Measurements from ENCODE around the gene THRSP.
"Not testable (repeated sequence)": the region's sequence is repeated elsewhere in the genome, so short reads cannot be mapped to it uniquely, and the experiment has no call there.

Gene THRSP

DNA sequence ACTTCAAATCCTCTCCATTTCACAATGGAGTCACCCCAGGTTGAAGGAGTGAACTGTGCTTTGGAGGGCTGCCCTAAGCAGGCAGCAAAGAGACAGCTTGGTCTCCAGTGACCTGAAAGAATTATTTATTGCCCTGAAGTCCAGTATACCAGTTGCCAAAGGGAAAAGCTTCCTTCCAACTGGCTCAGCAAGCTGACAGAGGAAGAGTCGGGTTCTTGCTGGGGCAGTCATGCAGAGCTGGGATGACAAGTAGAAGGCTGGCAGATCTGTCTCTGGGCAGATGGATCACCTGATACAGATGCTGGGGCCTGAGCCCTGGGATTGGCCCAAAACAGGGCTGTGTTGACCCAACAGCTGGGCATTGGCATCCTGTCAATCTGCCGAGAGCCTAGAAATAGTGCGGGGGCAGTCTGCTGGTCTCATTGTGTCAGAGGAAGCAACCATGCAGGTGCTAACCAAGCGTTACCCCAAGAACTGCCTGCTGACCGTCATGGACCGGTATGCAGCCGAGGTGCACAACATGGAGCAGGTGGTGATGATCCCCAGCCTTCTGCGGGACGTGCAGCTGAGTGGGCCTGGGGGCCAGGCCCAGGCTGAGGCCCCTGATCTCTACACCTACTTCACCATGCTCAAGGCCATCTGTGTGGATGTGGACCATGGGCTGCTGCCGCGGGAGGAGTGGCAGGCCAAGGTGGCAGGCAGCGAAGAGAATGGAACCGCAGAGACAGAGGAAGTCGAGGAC is at the start of gene THRSP:
TSS of gene THRSP (plus strand) at position 422 of the 742 bp plus-strand sequence. CDS start at position 443, 21 bp downstream.
- DNase-seq (ENCODE audit: low read depth in 2 of 2, low spot score in 1 of 2): no peak

DNA sequence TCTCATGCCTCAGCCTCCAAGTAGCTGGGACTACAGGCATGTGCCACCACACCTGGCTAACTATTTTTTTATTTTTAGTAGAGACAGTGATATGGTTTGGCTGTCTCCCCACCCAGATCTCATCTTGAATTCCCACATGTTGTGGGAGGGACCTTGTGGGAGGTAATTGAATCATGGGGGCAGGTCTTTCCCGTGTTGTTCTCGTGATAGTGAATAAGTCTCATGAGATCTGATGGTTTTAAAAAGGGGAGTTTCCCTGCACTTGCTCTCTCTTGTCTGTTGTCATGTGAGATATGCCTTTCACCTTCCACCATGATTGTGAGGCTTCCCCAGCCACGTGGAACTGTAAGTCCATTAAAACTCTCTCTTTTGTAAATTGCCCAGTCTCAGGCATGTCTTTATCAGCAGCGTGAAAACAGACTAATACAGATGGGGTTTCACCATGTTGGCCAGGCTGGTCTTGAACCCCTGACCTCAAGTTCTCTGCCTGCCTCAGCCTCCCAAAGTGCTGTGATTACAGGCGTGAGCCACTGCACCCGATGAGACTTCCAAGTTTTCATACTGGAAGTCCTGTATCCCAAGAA is 48.6 kb upstream of the THRSP start:
- DNase-seq (ENCODE audit: low read depth in 2 of 2, low spot score in 1 of 2): not testable (repeated sequence)

DNA sequence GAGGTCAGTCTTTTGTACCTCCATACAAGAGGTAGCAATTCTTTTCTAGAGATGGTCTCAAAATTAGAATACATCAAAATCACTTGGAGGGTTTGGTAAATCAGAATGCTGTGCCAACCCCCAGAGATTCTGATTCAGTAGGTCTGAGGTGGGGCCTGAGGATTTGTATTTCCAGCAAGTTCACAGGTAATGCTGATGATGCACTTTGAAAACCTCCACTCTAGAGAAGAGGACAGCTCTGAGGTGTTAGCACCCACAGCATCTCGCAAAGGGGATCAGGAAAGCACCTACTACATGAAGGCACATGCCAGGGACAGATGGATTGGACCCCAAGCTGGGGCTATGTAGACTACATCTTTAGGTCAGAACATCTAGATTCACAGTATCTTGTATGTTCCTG is 47.8 kb upstream of the THRSP start:
- no peak for DNase-seq (ENCODE audit: low read depth in 2 of 2, low spot score in 1 of 2)

GRCh38 chr11:78019808-78020207 is 43.9 kb upstream of the THRSP start:
- DNase-seq (ENCODE audit: low read depth in 2 of 2, low spot score in 1 of 2): no peak

DNA sequence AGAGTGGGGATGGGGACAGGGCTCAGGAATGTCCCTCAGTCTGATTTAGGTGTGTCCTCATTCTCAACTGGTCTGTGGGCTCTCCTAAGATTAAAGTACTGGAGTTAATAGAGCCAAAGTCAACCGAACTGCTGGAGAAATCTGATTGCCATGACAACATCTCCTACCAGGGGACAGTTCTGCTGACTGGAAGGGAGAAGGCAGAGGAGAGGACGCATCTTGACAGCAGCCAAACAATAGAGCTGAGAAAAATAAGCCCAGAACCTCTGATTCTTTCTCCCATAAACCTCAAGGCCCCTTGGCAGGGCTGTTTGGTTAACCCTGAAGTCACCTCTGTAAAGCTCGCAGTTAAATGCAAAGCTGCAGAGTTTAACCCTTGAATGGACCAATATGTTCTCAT is 43.4 kb upstream of the THRSP start:
- no peak for DNase-seq (ENCODE audit: low read depth in 2 of 2, low spot score in 1 of 2)

- no peak for DNase-seq (ENCODE audit: low read depth in 2 of 2, low spot score in 1 of 2)
Observed at GRCh38 chr11:78021611-78022010, 42.0 kb upstream of the THRSP start.

DNA sequence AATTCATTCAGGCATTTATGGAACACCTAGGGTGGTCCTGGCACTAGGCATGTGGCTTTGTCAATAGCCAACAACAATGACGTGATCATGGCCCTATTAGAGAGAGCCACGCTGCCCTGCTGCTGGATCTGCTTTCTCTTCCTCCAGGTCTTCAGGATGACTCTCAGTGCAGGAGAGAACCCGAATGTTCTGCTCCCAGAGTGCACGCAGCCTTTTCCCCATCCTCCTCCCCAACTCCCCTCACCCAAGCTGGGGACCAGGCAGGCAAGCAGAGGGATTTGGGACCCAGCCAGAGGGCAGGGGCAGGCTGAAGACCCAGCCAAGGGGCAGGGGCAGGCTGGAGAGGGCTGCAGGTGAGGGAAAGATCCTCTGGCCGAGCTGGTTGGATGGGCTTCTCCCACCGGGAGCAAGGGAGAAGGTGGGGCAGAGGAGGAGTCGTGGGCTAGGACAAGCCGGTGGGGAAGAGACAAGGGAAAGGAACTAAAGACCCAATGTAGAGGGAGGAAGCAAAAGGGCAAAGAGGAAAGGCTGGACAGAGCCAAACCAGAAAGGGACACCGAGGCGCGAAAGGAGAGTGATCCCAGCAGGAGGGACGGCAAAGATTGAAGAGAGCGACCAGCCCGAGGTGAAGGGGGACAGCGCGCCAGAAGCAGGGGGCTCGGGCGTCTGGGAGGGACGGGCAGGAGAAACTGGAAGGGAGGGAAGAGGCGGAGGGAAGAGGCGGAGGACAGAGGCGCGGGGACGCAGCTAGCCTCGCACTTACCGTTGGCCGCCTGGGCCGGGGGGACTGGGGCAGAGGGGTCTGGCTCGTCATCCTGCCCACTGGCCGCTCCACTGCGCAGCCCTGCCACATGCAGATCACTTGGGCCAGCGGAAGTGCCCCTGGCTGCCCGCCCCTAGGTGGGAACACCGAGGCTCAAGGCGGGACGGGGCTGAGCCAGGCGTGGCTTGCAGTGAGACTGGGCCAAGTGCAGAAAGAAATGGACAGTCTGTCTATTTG is 41.0 kb upstream of the THRSP start, which contains the start of gene KCTD14:
TSS of gene KCTD14 (minus strand) at position 880 of the 1,000 bp plus-strand sequence. CDS start at position 853, 27 bp downstream.
- no peak for DNase-seq (ENCODE audit: low read depth in 2 of 2, low spot score in 1 of 2)

GRCh38 chr11:78023426-78023825 is 40.2 kb upstream of the THRSP start:
- DNase-seq (ENCODE audit: low read depth in 2 of 2, low spot score in 1 of 2): no peak

- no peak for DNase-seq (ENCODE audit: low read depth in 2 of 2, low spot score in 1 of 2)
Observed at GRCh38 chr11:78025378-78025777, 38.3 kb upstream of the THRSP start.

DNA sequence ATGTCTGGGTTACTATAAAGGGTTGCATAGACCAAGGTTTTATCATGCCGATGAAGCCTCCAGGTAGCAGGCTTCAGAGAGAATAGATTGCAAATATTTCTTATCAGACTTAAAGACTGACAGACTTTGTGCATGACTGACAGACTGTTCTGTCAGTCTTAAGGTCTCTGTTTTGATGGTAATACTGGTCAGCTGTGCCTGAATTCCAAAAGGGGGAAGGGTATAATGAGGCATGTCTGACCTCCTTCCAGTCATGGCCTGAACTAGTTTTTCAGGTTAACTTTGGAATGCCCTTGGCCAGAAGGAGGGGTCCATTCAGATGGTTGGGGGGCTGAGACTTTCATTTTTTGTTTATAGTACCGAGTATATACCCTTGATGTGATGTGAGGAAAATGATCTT is 35.9 kb upstream of the THRSP start:
- no peak for DNase-seq (ENCODE audit: low read depth in 2 of 2, low spot score in 1 of 2)

GRCh38 chr11:78028423-78028822 is 35.2 kb upstream of the THRSP start:
- not testable (repeated sequence) for DNase-seq (ENCODE audit: low read depth in 2 of 2, low spot score in 1 of 2)

GRCh38 chr11:78030429-78031325 is 33.0 kb upstream of the THRSP start:
- DNase-seq (ENCODE audit: low read depth in 2 of 2, low spot score in 1 of 2): no peak

GRCh38 chr11:78031629-78032028 is 32.0 kb upstream of the THRSP start:
- DNase-seq (ENCODE audit: low read depth in 2 of 2, low spot score in 1 of 2): no peak

GRCh38 chr11:78032090-78032489 is 31.6 kb upstream of the THRSP start:
- no peak for DNase-seq (ENCODE audit: low read depth in 2 of 2, low spot score in 1 of 2)

GRCh38 chr11:78033040-78033439 is 30.6 kb upstream of the THRSP start:
- DNase-seq (ENCODE audit: low read depth in 2 of 2, low spot score in 1 of 2): no peak

DNA sequence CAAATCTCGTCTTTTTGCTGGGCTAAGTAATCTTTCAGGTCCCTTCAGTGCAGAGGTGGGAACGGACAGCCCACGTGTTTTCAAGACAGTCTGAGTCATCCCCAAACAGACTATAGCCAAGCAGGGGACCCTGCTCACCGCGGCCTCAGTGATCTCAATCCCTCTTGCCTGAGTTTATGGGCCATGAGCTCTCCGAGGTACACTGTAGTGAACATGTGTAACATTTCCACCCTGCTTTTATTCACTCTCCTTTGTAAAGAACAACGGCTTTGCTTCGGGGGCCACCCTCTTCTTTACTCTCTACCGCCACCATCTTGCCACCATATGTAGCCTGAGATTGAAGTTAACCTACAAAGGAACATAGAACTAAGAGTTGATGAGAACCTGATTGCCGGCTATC is 29.0 kb upstream of the THRSP start:
- DNase-seq (ENCODE audit: low read depth in 2 of 2, low spot score in 1 of 2): no peak

DNA sequence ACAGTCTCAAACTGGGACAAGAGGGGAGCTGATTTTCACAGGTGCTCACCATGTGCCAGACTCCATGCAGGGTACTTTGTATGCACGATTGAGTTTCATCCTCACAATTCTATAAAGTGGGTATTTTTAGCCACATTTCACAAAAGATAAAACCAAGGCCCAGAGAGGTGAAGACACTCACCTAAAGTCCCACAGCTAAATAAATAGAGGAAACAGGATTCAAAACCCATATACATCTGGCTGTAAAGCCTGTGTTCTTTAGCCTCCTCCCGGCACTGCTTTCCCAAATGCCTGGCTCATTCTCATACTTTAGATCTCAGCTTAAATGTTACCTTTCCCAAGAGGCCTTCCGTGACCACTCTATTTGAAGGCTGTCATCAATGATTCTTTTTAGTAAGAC is 27.3 kb upstream of the THRSP start:
- no peak for DNase-seq (ENCODE audit: low read depth in 2 of 2, low spot score in 1 of 2)

GRCh38 chr11:78037056-78037455 is 26.6 kb upstream of the THRSP start:
- DNase-seq (ENCODE audit: low read depth in 2 of 2, low spot score in 1 of 2): no peak

GRCh38 chr11:78037825-78038620 is 25.6 kb upstream of the THRSP start:
- DNase-seq (ENCODE audit: low read depth in 2 of 2, low spot score in 1 of 2): no peak
